Mesothelial cell of epicardium (in vitro differentiated cells): ENCODE data around the gene NKG7. TPM values are rescaled to one million over a fixed set of nuclear protein-coding genes. Genes with fewer than 3 reads are reported as not detected.
A peak's percentile ranks its signal among the peaks of the same experiment; 100 is the strongest.

Source experiments
- DNase-seq, 2 experiments: peaks; one replicate each; pipeline ENCODE4 v3.0.0; 2021; ENCODE audit warnings: low spot score in 2 of 2; ENCODE audit not compliant: unreplicated experiment in 2 of 2
- H3K27ac Mint-ChIP-seq: 2 replicates; pipeline ENCODE4 v1.8.0; 2021; ENCODE audit warnings: mixed read lengths
- H3K27me3 Mint-ChIP-seq: 2 replicates; pipeline ENCODE4 v1.8.0; 2021; ENCODE audit warnings: low read depth, mixed read lengths
- H3K36me3 Mint-ChIP-seq: 2 replicates; pipeline ENCODE4 v1.8.0; 2021; ENCODE audit warnings: mixed read lengths
- H3K4me1 Mint-ChIP-seq: 2 replicates; pipeline ENCODE4 v1.8.0; 2021; ENCODE audit warnings: mixed read lengths
- H3K4me3 Mint-ChIP-seq: 2 replicates; pipeline ENCODE4 v1.8.0; 2021; ENCODE audit warnings: mild to moderate bottlenecking, moderate library complexity, mixed read lengths
- H3K9me3 Mint-ChIP-seq: 2 replicates; pipeline ENCODE4 v1.8.0; 2021; ENCODE audit warnings: mixed read lengths
- CTCF ChIP-seq: fragments of 200-600 bp; sonication (generic); IDR thresholded peaks from one replicate; pipeline ENCODE4 v1.5.0; 2021; ENCODE audit warnings: antibody characterized with exemption; ENCODE audit not compliant: unreplicated experiment
- total RNA-seq: library from RNA; stranded (reverse); gene quantifications from 3 replicates; pipeline ENCODE4 v1.2.1, GENCODE V29; 2021

NKG7 gene
- total RNA-seq, 1 donor from 2014 or later, result not detected

DNA sequence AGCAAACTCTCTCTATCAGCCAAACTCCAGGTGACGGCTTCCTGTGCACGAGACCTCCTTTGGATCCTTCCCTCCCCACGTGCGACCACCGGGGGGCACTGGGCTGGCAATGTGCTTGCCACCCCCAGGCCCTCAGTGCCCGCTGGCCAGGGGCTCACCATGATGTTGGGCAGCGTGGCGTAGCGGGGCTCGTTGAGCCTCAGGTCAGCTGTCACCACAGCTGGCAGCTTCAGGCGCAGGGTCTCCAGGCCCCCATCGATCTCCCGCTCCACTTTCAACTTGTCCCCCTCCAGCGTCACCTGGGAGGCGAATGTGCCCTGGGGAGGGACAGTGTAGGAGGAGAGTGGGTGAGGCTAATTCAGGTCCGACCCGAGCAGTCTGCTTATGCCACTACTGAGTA is 25.7 kb downstream of the NKG7 start:
- Mint-ChIP-seq H3K27ac (no peak overlapping the region), H3K4me1 (peaks cover 9% of the 10 kb centered on the region), H3K36me3 (peaks cover 21% of the 10 kb centered on the region), H3K9me3 (no peaks in the 10 kb centered on the region), H3K4me3 (no peak overlapping the region), H3K27me3 (peaks cover 5% of the 10 kb centered on the region)
- no peak for DNase-seq
- TF ChIP-seq CTCF, result no peak

- TF ChIP-seq CTCF, result no peak
- Mint-ChIP-seq H3K27ac (no peak overlapping the region), H3K4me3 (no peak overlapping the region), H3K36me3 (peaks cover 11% of the 10 kb centered on the region), H3K4me1 (peaks cover 15% of the 10 kb centered on the region), H3K27me3 (peaks cover 15% of the 10 kb centered on the region), H3K9me3 (no peaks in the 10 kb centered on the region)
- no peak for DNase-seq
These were observed 27.3 kb downstream of the NKG7 start for GRCh38 chr19:51345076-51345620.

- Mint-ChIP-seq H3K9me3 (no peaks in the 10 kb centered on the region), H3K36me3 (peaks cover 11% of the 10 kb centered on the region), H3K4me1 (peaks cover 25% of the 10 kb centered on the region), H3K27me3 (peaks cover 15% of the 10 kb centered on the region), H3K27ac (no peak overlapping the region), H3K4me3 (peak overlapping the region; percentile 18)
- no peak for DNase-seq
- no peak for TF ChIP-seq CTCF
These were observed 29.6 kb downstream of the NKG7 start for GRCh38 chr19:51342631-51343569.

DNA sequence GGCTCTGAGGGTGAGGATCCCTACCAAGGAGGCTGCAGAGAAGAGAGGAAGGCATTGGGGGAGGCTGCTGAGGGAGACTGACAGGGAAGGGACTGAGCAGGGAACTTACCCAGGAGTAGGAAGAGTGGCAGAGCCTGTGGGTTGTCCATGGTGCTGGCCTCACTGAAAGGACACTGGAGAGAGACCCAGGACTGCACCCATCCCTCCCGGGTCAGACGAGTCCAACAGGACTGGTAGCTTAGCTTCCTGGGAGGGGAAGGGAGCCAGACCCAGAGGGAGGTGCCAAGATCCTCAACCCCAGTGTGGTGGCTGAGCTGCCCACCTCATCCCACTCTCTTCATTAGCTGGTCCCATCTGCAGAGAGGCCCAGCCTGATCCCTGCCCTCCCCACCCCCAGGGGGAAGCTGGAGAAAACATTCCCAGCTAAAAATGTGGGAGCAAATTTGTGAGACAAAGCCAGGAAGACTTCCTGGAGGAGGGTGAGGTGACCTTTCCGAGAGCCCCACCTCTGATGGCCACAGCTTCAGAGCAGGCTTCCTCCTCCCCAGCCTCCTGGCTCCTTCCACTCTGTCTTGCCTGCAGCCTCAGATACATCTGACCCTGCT is 30.4 kb downstream of the NKG7 start, which contains the start of gene VSIG10L:
Gene VSIG10L (minus strand): TSS at position 164 of the 605 bp plus-strand sequence. CDS start 15 bp downstream, at position 149.
- Mint-ChIP-seq H3K9me3 (no peaks in the 10 kb centered on the region), H3K27me3 (peaks cover 15% of the 10 kb centered on the region), H3K4me1 (peaks cover 25% of the 10 kb centered on the region), H3K4me3 (peak within 1 kb of the TSS; percentile 48), H3K36me3 (peaks cover 7% of the 10 kb centered on the region), H3K27ac (no peak within 1 kb of the TSS)
- no peak for TF ChIP-seq CTCF
- no peak for DNase-seq

DNA sequence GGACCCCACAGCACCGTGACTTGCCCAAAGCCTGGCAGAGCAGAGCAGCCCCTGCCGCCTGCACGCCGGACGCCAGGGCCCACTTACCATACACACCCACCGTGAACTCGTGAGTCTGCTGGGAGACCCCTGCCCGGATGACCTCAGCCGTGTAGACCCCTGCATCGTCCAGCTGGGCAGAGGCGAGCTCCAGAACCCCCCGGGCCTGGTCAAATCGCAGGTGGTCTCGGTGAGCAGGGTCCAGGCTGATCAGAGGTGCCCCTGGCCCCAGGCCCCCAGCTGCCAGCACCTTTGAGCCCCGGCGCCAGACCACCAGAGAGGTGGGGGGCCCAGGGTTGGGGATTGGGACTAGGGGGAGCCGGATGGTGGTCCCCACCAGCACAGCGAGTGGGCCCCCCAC is 31.4 kb downstream of the NKG7 start:
- peaks cover 15% of the 10 kb centered on the region for H3K27me3 Mint-ChIP-seq
- H3K4me1 Mint-ChIP-seq, result peaks cover 25% of the 10 kb centered on the region
- TF ChIP-seq CTCF, result no peak
- H3K27ac Mint-ChIP-seq, result no peak overlapping the region
- H3K9me3 Mint-ChIP-seq, result no peaks in the 10 kb centered on the region
- peaks cover 7% of the 10 kb centered on the region for H3K36me3 Mint-ChIP-seq
- DNase-seq, result no peak
- H3K4me3 Mint-ChIP-seq, result peak overlapping the region; percentile 48
